Measurements from ENCODE around the gene NAPB.

NAPB gene

GRCh38 chr20:23451956-23452487 is 30.7 kb upstream of the NAPB start:
- no peaks in the 10 kb centered on the region for H3K36me3 ChIP-seq
- no peak for TF ChIP-seq CTCF (IDR thresholded peaks at IDR 0.05)
- H3K9me3 ChIP-seq: no peaks in the 10 kb centered on the region
- H3K27ac ChIP-seq: no peak overlapping the region
- H3K4me1 ChIP-seq (ENCODE audit: control insufficient read depth in 1 of 2, insufficient read depth in 1 of 2, low read depth in 1 of 2, low read length in 1 of 2): peaks cover 0 to 4% of the 10 kb centered on the region in 2 experiments
- H3K4me3 ChIP-seq (ENCODE audit: low read depth in 1 of 2, low read length in 1 of 2): no peak overlapping the region
- H3K27me3 ChIP-seq: no peaks in the 10 kb centered on the region

DNA sequence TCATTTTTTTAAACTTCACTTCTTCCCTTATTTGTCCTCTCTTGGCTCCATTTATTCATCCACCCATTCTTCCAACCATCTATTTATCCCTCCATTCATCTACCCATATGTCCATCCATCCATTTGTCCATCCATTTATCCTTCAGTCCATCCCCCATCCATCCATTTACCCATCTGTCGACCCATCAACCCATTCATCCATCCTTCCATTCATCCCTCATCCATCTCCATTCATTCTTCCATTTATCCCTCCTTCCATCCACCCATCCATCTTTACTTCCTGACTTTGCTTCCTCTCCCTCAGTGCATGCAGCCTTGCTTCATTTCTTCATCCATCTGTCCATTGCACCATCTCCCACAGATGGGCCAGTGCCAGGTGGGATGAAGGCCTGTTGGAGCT is 29.6 kb upstream of the NAPB start:
- Histone ChIP-seq H3K27ac (no peak overlapping the region), H3K27me3 (no peaks in the 10 kb centered on the region), H3K4me3 (ENCODE audit: low read depth in 1 of 2, low read length in 1 of 2) (no peak overlapping the region), H3K9me3 (no peaks in the 10 kb centered on the region), H3K36me3 (no peaks in the 10 kb centered on the region), H3K4me1 (ENCODE audit: control insufficient read depth in 1 of 2, insufficient read depth in 1 of 2, low read depth in 1 of 2, low read length in 1 of 2) (peaks cover 0 to 4% of the 10 kb centered on the region in 2 experiments)
- no peak for TF ChIP-seq CTCF (IDR thresholded peaks at IDR 0.05)

DNA sequence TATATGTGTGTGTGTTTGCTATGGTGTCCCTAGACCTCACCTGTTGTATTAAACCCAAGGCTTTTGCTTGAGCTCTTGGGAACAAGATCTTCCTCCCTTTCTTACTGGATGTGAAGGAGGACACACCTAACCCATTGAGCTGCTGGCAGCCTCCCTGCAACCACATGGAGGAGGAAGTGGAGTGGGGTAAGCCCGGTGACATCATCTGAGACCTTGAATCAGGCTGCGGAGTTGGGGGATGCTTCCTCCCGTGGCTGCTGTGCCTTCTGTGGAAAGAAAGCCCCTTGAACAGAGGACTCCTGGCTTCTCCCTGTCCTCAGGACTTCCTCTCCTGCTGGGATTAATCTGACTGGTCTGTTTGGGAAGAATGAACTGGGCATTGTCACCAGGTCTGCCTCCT is 28.1 kb upstream of the NAPB start:
- Histone ChIP-seq H3K4me1 (ENCODE audit: control insufficient read depth in 1 of 2, insufficient read depth in 1 of 2, low read depth in 1 of 2, low read length in 1 of 2) (peaks cover 0 to 4% of the 10 kb centered on the region in 2 experiments), H3K36me3 (no peaks in the 10 kb centered on the region), H3K9me3 (no peaks in the 10 kb centered on the region), H3K27ac (no peak overlapping the region), H3K4me3 (ENCODE audit: low read depth in 1 of 2, low read length in 1 of 2) (no peak overlapping the region), H3K27me3 (no peaks in the 10 kb centered on the region)
- TF ChIP-seq CTCF (IDR thresholded peaks at IDR 0.05): no peak

GRCh38 chr20:23448167-23448566 is 26.9 kb upstream of the NAPB start:
- no peak for TF ChIP-seq CTCF (IDR thresholded peaks at IDR 0.05)
- Histone ChIP-seq H3K36me3 (no peaks in the 10 kb centered on the region), H3K27me3 (no peaks in the 10 kb centered on the region), H3K9me3 (no peaks in the 10 kb centered on the region), H3K4me3 (ENCODE audit: low read depth in 1 of 2, low read length in 1 of 2) (no peak overlapping the region), H3K27ac (no peak overlapping the region), H3K4me1 (ENCODE audit: control insufficient read depth in 1 of 2, insufficient read depth in 1 of 2, low read depth in 1 of 2, low read length in 1 of 2) (peaks cover 0 to 4% of the 10 kb centered on the region in 2 experiments)

DNA sequence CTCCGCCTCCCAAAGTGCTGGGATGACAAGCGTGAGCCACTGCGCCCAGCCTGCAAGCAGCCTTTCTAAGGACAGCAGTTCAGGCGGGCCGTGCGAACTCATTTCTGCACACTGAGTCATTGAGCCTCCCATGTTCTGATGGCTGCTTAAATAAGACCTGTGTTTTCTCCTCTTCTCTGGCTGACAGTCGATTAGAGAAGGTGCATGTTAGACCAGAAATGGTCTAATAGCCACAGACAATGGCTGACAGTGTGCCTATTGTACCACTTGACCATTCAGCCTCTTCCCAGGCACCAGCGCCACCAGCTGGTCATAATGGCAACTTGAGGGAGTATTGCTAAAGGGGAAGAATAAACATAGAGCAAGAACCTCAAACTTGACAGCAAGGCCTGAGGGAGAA is 25.2 kb upstream of the NAPB start:
- Histone ChIP-seq H3K4me1 (ENCODE audit: control insufficient read depth in 1 of 2, insufficient read depth in 1 of 2, low read depth in 1 of 2, low read length in 1 of 2) (peaks cover 0 to 4% of the 10 kb centered on the region in 2 experiments), H3K9me3 (no peaks in the 10 kb centered on the region), H3K36me3 (no peaks in the 10 kb centered on the region), H3K27me3 (no peaks in the 10 kb centered on the region), H3K4me3 (ENCODE audit: low read depth in 1 of 2, low read length in 1 of 2) (no peak overlapping the region), H3K27ac (no peak overlapping the region)
- no peak for TF ChIP-seq CTCF (IDR thresholded peaks at IDR 0.05)

All from neutrophil (primary cell).